ENCODE data around the gene PLA2G4C. TPM values are rescaled to one million over a fixed set of nuclear protein-coding genes. Genes with fewer than 3 reads are reported as not detected.

Gene PLA2G4C
- total RNA-seq, 1 donor from 2014 or later = 11.4 TPM

DNA sequence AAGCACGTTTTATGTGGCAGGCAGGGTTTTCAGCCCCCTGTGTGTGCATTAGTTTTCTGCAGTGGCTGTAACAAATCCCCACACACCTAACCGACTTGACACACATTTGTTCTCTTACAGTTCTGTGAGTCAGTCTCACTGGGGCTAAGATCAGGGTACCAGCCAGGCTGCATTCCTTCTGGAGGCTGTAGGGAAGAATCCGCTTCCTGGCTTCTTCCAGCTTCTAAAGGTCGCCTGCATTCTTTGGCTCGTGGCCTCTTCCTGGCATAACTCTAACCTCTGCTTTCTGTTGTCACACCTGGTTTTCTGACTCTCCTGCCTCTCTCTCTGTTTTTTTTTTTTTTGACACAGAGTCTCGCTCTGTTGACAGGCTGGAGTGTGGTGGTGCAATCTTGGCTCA, 109.8 kb downstream of the PLA2G4C start:
- DNase-seq (ENCODE audit: low spot score in 2 of 2) (no peak), FAIRE-seq (no peak)

DNA sequence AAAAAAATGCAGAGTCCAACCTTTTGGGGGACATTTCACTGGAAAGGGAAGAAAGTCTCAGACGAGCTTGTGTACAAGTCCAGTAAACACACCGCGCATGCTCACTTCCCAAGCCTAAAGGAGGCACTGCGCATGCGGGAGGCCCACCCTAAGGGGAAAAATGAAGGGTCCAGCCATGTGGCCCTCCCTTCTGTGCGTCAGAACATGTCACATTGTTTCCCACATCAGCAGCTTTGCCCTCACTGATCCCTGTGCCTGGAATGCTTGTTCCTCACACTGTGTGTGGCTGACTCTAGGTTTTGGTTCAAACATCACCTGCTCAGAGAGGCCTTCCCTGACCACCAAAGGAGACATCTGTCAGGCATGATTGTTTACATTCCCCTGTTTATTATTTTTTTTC, 111.8 kb downstream of the PLA2G4C start:
- no peak for DNase-seq (ENCODE audit: low spot score in 2 of 2)
- no peak for FAIRE-seq

Other genes starting within 250 kb of the PLA2G4C start
- not detected for gene SULT2A1, start 224.5 kb downstream of the PLA2G4C start, total RNA-seq
- gene BSPH1, start 118.6 kb downstream of the PLA2G4C start, total RNA-seq = not detected
- gene ELSPBP1, start 116.2 kb downstream of the PLA2G4C start, total RNA-seq = not detected
- gene CABP5, start 66.7 kb downstream of the PLA2G4C start, total RNA-seq = not detected
- 17.9 TPM for gene LIG1, start 59.5 kb upstream of the PLA2G4C start, total RNA-seq
- 2.0 TPM for gene ZSWIM9, start 59.9 kb upstream of the PLA2G4C start, total RNA-seq
- 12.6 TPM for gene CARD8, start 145.1 kb upstream of the PLA2G4C start, total RNA-seq
- 6.9 TPM for gene ZNF114, start 159.3 kb upstream of the PLA2G4C start, total RNA-seq
- gene EMP3, start 214.7 kb upstream of the PLA2G4C start, total RNA-seq = 3.7 TPM

Data from frontal cortex (tissue), 4 donors.